Measurements from ENCODE around the gene STAU1.
"Not testable (repeated sequence)": the region's sequence is repeated elsewhere in the genome, so short reads cannot be mapped to it uniquely, and the experiment has no call there.

Gene STAU1

DNA sequence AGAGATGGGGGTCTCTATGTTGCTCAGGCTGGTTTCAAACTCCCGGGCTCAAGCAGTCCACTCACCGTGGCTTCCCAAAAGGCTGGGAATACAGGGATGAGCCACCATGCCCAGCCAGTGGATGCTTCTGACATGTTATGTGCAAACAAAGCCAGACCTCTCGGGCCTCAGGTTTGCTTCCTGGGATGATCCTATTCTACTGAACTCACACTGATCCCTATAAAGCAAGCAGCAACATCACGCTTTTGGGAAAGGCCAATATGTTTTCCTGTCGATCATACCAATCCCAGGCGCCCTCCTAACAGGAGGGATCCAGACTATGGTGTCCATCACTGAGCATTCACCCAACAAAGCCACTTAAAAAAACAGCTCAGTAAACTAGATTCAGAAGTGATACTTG, 81.8 kb downstream of the STAU1 start:
- TF ChIP-seq, protein P1, sequence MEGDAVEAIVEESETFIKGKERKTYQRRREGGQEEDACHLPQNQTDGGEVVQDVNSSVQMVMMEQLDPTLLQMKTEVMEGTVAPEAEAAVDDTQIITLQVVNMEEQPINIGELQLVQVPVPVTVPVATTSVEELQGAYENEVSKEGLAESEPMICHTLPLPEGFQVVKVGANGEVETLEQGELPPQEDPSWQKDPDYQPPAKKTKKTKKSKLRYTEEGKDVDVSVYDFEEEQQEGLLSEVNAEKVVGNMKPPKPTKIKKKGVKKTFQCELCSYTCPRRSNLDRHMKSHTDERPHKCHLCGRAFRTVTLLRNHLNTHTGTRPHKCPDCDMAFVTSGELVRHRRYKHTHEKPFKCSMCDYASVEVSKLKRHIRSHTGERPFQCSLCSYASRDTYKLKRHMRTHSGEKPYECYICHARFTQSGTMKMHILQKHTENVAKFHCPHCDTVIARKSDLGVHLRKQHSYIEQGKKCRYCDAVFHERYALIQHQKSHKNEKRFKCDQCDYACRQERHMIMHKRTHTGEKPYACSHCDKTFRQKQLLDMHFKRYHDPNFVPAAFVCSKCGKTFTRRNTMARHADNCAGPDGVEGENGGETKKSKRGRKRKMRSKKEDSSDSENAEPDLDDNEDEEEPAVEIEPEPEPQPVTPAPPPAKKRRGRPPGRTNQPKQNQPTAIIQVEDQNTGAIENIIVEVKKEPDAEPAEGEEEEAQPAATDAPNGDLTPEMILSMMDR (IDR thresholded peaks at IDR 0.05; ENCODE audit: insufficient read depth, low read length): no peak
- TF ChIP-seq POLR2AphosphoS5 (IDR thresholded peaks at IDR 0.05; ENCODE audit: low read depth) (no peak), SPI1 (IDR thresholded peaks at IDR 0.05; ENCODE audit: borderline replicate concordance, low read depth) (no peak), GABPA (IDR thresholded peaks at IDR 0.05; ENCODE audit: low read depth) (no peak)
- TF ChIP-seq, protein P2, sequence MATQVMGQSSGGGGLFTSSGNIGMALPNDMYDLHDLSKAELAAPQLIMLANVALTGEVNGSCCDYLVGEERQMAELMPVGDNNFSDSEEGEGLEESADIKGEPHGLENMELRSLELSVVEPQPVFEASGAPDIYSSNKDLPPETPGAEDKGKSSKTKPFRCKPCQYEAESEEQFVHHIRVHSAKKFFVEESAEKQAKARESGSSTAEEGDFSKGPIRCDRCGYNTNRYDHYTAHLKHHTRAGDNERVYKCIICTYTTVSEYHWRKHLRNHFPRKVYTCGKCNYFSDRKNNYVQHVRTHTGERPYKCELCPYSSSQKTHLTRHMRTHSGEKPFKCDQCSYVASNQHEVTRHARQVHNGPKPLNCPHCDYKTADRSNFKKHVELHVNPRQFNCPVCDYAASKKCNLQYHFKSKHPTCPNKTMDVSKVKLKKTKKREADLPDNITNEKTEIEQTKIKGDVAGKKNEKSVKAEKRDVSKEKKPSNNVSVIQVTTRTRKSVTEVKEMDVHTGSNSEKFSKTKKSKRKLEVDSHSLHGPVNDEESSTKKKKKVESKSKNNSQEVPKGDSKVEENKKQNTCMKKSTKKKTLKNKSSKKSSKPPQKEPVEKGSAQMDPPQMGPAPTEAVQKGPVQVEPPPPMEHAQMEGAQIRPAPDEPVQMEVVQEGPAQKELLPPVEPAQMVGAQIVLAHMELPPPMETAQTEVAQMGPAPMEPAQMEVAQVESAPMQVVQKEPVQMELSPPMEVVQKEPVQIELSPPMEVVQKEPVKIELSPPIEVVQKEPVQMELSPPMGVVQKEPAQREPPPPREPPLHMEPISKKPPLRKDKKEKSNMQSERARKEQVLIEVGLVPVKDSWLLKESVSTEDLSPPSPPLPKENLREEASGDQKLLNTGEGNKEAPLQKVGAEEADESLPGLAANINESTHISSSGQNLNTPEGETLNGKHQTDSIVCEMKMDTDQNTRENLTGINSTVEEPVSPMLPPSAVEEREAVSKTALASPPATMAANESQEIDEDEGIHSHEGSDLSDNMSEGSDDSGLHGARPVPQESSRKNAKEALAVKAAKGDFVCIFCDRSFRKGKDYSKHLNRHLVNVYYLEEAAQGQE (IDR thresholded peaks at IDR 0.05; ENCODE audit: insufficient replicate concordance, low read depth): no peak
- Histone ChIP-seq H3K27me3 (ENCODE audit: insufficient read depth, poor library complexity, severe bottlenecking) (no peaks in the 10 kb centered on the region), H3K4me3 (replicated peaks; ENCODE audit: insufficient read depth, low read length) (no peak overlapping the region), H3K27ac (replicated peaks) (no peak overlapping the region)
- no peak for DNase-seq (ENCODE audit: low read depth in 1 of 2, low spot score in 1 of 2)

- not testable (repeated sequence) for H3K27ac ChIP-seq (replicated peaks); H3K27me3 ChIP-seq (ENCODE audit: insufficient read depth, poor library complexity, severe bottlenecking); DNase-seq (ENCODE audit: low read depth in 1 of 2, low spot score in 1 of 2); H3K4me3 ChIP-seq (replicated peaks; ENCODE audit: insufficient read depth, low read length)
- TF ChIP-seq POLR2AphosphoS5 (IDR thresholded peaks at IDR 0.05; ENCODE audit: low read depth): 0 out of 2 replicates have a peak, but pooled peaks have one; percentile 9
These were observed 83.1 kb downstream of the STAU1 start for GRCh38 chr20:49104979-49105547.

- no peaks in the 10 kb centered on the region for H3K27me3 ChIP-seq (ENCODE audit: insufficient read depth, poor library complexity, severe bottlenecking)
- no peak overlapping the region for H3K4me3 ChIP-seq (replicated peaks; ENCODE audit: insufficient read depth, low read length)
- no peak overlapping the region for H3K27ac ChIP-seq (replicated peaks)
- DNase-seq (ENCODE audit: low read depth in 1 of 2, low spot score in 1 of 2): no peak
- no peak for TF ChIP-seq SPI1 (IDR thresholded peaks at IDR 0.05; ENCODE audit: borderline replicate concordance, low read depth)
- TF ChIP-seq, protein P2 (IDR thresholded peaks at IDR 0.05; ENCODE audit: insufficient replicate concordance, low read depth): no peak
- TF ChIP-seq, protein P1 (IDR thresholded peaks at IDR 0.05; ENCODE audit: insufficient read depth, low read length): no peak
- 0 out of 2 replicates have a peak, but pooled peaks have one; percentile 56 for TF ChIP-seq POLR2AphosphoS5 (IDR thresholded peaks at IDR 0.05; ENCODE audit: low read depth)
- no peak for TF ChIP-seq GABPA (IDR thresholded peaks at IDR 0.05; ENCODE audit: low read depth)
These were observed 83.8 kb downstream of the STAU1 start for GRCh38 chr20:49104365-49104648.

- DNase-seq (ENCODE audit: low read depth in 1 of 2, low spot score in 1 of 2): no peak
- Histone ChIP-seq H3K4me3 (replicated peaks; ENCODE audit: insufficient read depth, low read length) (no peak overlapping the region), H3K27me3 (ENCODE audit: insufficient read depth, poor library complexity, severe bottlenecking) (no peaks in the 10 kb centered on the region), H3K27ac (replicated peaks) (no peak overlapping the region)
- TF ChIP-seq POLR2AphosphoS5 (IDR thresholded peaks at IDR 0.05; ENCODE audit: low read depth) (peak; percentile 58; the same call in 1 of the 2 replicates), GABPA (IDR thresholded peaks at IDR 0.05; ENCODE audit: low read depth) (no peak)
These were observed 84.3 kb downstream of the STAU1 start for GRCh38 chr20:49103647-49104364.

Data from HL-60 (cell line).